Large intestine (tissue), 3 donors: Measurements from ENCODE around the gene PRKAR1B. TPM values are rescaled to one million over a fixed set of nuclear protein-coding genes. Genes with fewer than 3 reads are reported as not detected.

Experiments used
- DNase-seq, 2 donors: peaks; one replicate each; pipeline versions ENCODE4 v3.0.0 to v3.0.0-alpha.2; 2013
- H3K27ac ChIP-seq: one replicate; pipeline ENCODE4 v1.5.1; 2013; ENCODE audit warnings: low read length
- H3K27me3 ChIP-seq: 2 replicates; pipeline ENCODE4 v1.6.1; 2013; ENCODE audit warnings: low read length; ENCODE audit not compliant: control insufficient read depth, insufficient read depth
- H3K36me3 ChIP-seq: 2 replicates; pipeline ENCODE4 v1.6.1; 2013; ENCODE audit warnings: low read length; ENCODE audit not compliant: control insufficient read depth, insufficient read depth
- H3K4me1 ChIP-seq: one replicate; pipeline ENCODE4 v1.6.1; 2013; ENCODE audit warnings: low read length; ENCODE audit not compliant: control insufficient read depth, insufficient read depth
- H3K4me3 ChIP-seq: one replicate; pipeline ENCODE4 v1.5.1; 2013; ENCODE audit warnings: low read length
- H3K9me3 ChIP-seq: one replicate; pipeline ENCODE4 v1.6.1; 2013; ENCODE audit warnings: mild to moderate bottlenecking, low read depth, low read length, moderate library complexity; ENCODE audit not compliant: control insufficient read depth
- WGBS: methylation state at CpG from one replicate; pipeline ENCODE4 v1.1.5; 2013; ENCODE audit warnings: low lambda C conversion rate; ENCODE audit not compliant: insufficient coverage; 5-methylcytosine and 5-hydroxymethylcytosine counted together
- polyA plus RNA-seq: library from polyadenylated mRNA; unstranded; fragments of 120-200 nt; gene quantifications from one replicate; pipeline ENCODE4 v1.2.1, GENCODE V29; 2013

PRKAR1B gene
- polyA plus RNA-seq, 1 donor: 34.8 TPM

DNA sequence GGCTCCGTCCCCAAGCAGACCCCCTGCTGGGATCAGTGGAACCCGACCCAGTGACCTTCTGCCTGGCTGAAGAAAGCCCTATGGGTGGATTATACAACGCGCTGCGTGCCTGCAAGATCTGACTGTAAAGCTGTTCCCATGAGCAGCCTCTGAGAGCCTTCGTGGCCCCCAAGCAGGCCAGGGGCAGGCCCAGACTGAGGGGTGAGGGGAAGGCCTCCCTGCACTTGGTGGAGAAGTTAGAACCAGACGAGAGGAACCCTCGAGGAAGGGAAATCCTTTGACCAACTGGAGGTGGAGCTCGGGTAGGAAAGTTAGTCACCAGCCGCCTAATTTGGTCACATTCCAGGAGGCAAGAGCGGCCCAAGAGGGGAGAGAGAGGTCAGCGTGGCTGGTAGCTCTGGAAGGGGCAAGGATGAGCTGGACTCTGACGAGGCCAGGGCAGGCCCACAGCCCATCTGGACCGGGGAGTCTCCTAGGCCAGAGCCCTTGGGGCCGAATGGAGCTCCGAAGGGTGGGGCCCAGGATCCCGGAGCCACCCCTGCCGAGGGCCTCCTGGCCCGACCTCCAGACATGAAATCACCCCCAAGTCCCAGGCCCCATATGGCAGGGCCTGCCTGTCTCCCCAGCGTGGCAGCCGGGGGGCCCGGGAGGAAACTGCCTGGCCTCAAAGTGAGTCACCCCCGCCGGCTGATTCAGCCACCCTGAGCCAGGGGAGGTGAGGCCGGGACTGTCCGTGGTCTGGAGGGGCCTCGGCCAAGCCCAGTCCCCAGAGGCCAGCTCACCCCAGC, 184.2 kb downstream of the PRKAR1B start:
- Histone ChIP-seq H3K4me1 (peaks cover 26% of the 10 kb centered on the region), H3K27ac (no peak overlapping the region), H3K9me3 (peaks cover 15% of the 10 kb centered on the region), H3K4me3 (no peak overlapping the region), H3K27me3 (no peaks in the 10 kb centered on the region), H3K36me3 (no peaks in the 10 kb centered on the region)
- no peak for DNase-seq
- WGBS: no CpG with 5 or more reads among the region's 27 CpGs

DNA sequence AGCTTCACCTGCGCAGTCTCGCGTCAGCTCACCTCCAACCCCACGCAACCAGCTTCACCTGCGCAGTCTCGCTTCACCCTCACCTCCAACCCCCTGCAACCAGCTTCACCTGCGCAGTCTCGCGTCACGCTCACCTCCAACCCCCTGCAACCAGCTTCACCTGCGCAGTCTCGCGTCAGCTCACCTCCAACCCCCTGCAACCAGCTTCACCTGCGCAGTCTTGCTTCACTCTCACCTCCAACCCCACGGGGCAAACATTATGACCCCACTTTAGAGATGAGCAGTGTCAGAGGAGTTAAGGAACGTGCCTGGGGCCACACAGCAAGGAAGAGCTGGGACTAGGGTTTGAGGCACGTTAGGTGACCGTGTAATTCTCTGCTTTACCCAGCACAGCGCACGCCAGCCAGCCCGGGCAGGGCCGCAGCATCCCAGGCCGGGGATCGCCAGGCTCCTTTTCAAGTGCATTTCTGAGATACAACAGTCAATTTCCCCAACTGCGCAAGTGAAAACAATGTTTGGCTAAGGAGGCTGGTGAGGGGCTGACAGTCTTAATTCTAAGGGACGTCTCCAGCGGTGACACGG, 184.9 kb downstream of the PRKAR1B start:
- no peaks in the 10 kb centered on the region for H3K27me3 ChIP-seq
- DNase-seq: no peak
- no peak overlapping the region for H3K4me3 ChIP-seq
- no peak overlapping the region for H3K27ac ChIP-seq
- 97% methylated on average over 6 of the region's 28 CpGs for WGBS
- peaks cover 18% of the 10 kb centered on the region for H3K9me3 ChIP-seq
- H3K4me1 ChIP-seq: peaks cover 31% of the 10 kb centered on the region
- H3K36me3 ChIP-seq: no peaks in the 10 kb centered on the region

DNA sequence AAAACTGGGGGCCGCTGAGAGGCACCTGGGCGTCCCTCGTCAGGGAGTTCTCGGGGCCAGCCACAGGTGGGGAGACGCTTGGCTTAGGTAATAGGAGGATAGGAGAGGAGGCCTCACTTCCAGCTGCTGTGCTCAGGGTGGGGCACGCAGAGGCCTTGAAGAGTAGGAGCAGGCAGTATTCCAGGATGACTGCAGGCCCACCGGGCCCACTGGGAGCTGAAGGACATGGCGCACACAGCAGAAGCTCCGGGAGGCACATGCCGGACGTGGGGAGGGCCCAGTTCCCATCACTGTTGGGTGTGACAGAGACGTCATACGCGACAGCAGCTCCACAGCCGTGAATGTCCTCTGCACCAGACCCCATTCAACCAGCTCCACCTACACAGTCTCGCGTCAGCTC, 185.4 kb downstream of the PRKAR1B start:
- WGBS: no CpG with 5 or more reads among the region's 17 CpGs
- Histone ChIP-seq H3K27ac (no peak overlapping the region), H3K36me3 (no peaks in the 10 kb centered on the region), H3K4me3 (no peak overlapping the region), H3K27me3 (no peaks in the 10 kb centered on the region), H3K9me3 (peaks cover 22% of the 10 kb centered on the region), H3K4me1 (peaks cover 31% of the 10 kb centered on the region)
- no peak for DNase-seq

DNA sequence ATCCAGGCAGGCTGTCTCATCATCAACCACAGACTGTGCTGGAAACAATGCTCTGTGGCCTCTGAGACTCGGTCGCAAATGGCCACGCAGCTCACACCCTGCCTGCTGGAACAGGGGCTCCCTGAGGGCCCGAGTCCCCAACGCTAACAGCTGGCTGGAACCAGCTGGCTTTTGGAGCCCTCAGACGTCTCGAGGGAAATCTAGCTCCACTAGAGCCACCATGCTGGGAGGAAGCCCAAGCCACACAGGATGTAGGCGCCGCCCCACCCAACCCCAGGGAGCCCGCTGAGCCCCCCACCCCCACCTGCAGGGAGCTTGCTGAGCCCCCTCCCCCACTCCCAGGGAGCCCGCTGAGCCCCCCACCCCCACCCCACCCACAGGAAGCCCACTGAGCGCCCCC, 186.1 kb downstream of the PRKAR1B start:
- Histone ChIP-seq H3K27me3 (no peaks in the 10 kb centered on the region), H3K27ac (no peak overlapping the region), H3K9me3 (peaks cover 21% of the 10 kb centered on the region), H3K36me3 (no peaks in the 10 kb centered on the region), H3K4me3 (no peak overlapping the region), H3K4me1 (peaks cover 31% of the 10 kb centered on the region)
- no CpG with 5 or more reads among the region's 12 CpGs for WGBS
- no peak for DNase-seq

- H3K4me1 ChIP-seq: peaks cover 31% of the 10 kb centered on the region
- no peak overlapping the region for H3K4me3 ChIP-seq
- H3K36me3 ChIP-seq: no peaks in the 10 kb centered on the region
- DNase-seq: no peak
- peaks cover 20% of the 10 kb centered on the region for H3K9me3 ChIP-seq
- peak overlapping the region; percentile 79 for H3K27ac ChIP-seq
- H3K27me3 ChIP-seq: no peaks in the 10 kb centered on the region
- WGBS: no CpG with 5 or more reads among the region's 14 CpGs
Measured at GRCh38 chr7:540579-540978, 186.5 kb downstream of the PRKAR1B start.

DNA sequence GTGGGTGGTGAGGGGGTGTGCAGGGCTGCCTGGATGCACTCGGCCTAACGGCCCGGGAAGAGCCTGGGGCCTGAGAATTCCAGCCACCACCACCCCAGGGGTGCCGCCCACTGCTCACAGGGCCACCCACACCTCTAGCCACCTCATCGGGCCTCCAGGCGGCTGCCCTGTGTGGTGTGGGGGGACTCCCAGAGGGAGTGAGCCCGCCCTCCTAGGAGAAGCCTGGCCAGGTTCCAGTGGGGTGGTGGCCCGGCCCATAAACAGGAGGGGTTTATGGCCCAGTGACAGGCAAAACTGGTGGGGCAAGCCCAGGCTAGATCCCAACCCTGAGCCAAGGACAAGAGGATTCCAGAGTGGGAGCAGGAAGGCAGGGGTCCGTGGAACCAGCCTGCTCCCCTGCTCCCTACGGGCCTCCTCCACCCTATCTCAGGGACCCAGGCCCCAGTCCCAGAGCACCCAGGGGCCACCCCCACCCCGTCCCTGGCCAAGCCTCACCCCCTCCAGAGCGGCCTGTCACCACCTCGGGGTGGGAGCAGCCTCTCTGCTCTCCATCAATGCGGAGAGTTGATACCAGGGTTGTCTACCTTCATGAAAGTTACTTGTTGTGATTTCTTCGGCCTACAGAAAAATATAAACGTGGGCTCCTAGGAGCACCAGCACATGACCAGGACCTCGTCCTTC, 187.2 kb downstream of the PRKAR1B start:
- Histone ChIP-seq H3K4me3 (no peak overlapping the region), H3K27me3 (no peaks in the 10 kb centered on the region), H3K4me1 (peaks cover 31% of the 10 kb centered on the region), H3K27ac (peak overlapping the region; percentile 79), H3K9me3 (peaks cover 17% of the 10 kb centered on the region), H3K36me3 (no peaks in the 10 kb centered on the region)
- WGBS: no CpG with 5 or more reads among the region's 17 CpGs
- peak; percentile 92 to 97 for DNase-seq

DNA sequence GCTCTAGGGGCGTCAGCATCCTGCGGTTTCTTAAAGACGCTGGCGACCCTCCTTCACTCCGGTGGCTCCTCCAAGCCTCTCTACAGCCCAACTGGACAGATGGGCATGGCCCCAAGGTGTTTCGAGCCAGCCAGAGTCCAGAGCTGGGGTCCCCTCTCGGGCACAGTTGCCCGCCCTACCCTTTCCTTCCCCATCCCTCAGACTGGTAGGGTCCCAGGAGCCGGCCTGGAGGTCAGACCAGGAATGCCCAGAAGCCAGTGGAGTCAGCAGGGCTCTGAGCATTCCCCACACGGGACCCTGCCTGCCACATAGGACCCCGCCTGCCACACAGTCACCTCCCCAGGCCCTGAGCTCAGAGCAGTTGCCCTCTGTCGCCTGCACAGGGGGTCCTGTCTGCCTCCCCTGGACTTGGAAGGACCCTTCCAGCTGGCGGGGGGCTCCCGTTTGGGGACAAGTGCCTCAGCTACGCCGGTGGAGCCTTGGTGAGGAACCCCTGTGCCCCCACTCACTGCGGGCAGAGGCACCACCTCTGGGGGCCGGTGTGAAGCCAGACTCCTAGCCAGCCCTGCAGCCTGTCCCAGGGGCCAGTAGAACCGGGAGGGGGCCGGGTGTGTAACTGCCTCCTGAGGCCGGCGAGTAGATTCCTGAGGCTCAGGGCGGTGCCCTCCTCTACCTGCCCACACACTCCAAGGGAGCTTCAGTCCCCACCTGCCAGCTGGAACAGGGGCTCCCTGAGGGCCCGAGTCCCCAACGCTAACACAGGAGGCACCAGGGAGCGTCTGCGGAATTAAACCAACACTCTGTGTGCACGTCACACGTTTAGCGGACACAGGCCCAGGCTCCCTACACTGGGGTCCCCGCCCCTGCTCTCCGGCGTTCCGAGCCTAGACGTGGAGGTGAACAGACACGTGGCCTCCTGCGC, 188.1 kb downstream of the PRKAR1B start:
- peak overlapping the region; percentile 68 for H3K27ac ChIP-seq
- no peaks in the 10 kb centered on the region for H3K27me3 ChIP-seq
- WGBS: no CpG with 5 or more reads among the region's 37 CpGs
- peaks cover 17% of the 10 kb centered on the region for H3K9me3 ChIP-seq
- H3K4me1 ChIP-seq: peaks cover 31% of the 10 kb centered on the region
- H3K4me3 ChIP-seq: no peak overlapping the region
- no peaks in the 10 kb centered on the region for H3K36me3 ChIP-seq
- peak; percentile 50 to 79 for DNase-seq

- peak; percentile 96 to 97 for DNase-seq
Measured at GRCh38 chr7:537911-538634, 189.0 kb downstream of the PRKAR1B start.

GRCh38 chr7:536231-536630, 190.8 kb downstream of the PRKAR1B start:
- Histone ChIP-seq H3K27me3 (no peaks in the 10 kb centered on the region), H3K4me3 (no peak overlapping the region), H3K36me3 (no peaks in the 10 kb centered on the region), H3K9me3 (peaks cover 17% of the 10 kb centered on the region), H3K4me1 (peaks cover 31% of the 10 kb centered on the region), H3K27ac (no peak overlapping the region)
- WGBS: 100% methylated on average over 1 of the region's 12 CpGs
- no peak for DNase-seq

More at GRCh38 chr7:537911-538634, 189.0 kb downstream of the PRKAR1B start:
- H3K27me3 ChIP-seq: no peaks in the 10 kb centered on the region
- H3K4me3 ChIP-seq: no peak overlapping the region
- peaks cover 17% of the 10 kb centered on the region for H3K9me3 ChIP-seq
- H3K27ac ChIP-seq: peak overlapping the region; percentile 72
- H3K36me3 ChIP-seq: no peaks in the 10 kb centered on the region
- H3K4me1 ChIP-seq: peaks cover 31% of the 10 kb centered on the region
- WGBS: no CpG with 5 or more reads among the region's 21 CpGs
